HUDEP-2 (cell line): ENCODE measurements around the gene TSSK6.
A peak's percentile ranks its signal among the peaks of the same experiment; 100 is the strongest.

ENCODE experiments used
- DNase-seq, 76 experiments: peaks; one replicate each; lab custom pipeline; 2025; ENCODE audit not compliant: unreplicated experiment in 76 of 76; lab: John Stamatoyannopoulos, UW

Gene TSSK6

GRCh38 chr19:19531951-19532805 is 16.8 kb upstream of the TSSK6 start:
- DNase-seq, result peak in 64 of 76 experiments; percentile 8 to 84 (median 67)

GRCh38 chr19:19530889-19531288 is 15.5 kb upstream of the TSSK6 start:
- DNase-seq, result no peak

- no peak for DNase-seq
Measured at GRCh38 chr19:19530423-19530804, 15.1 kb upstream of the TSSK6 start.

- no peak for DNase-seq
Measured at GRCh38 chr19:19529783-19530422, 14.6 kb upstream of the TSSK6 start.

- DNase-seq, result no peak
Measured at GRCh38 chr19:19528721-19529490, 13.6 kb upstream of the TSSK6 start, which contains the start of gene YJEFN3. Gene YJEFN3, plus strand, starts transcription at chr19:19528911. Its CDS starts 22 bp downstream, at chr19:19528933.

- DNase-seq, result no peak
Measured at GRCh38 chr19:19527674-19528625, 12.6 kb upstream of the TSSK6 start.

GRCh38 chr19:19527371-19527656 is 12.0 kb upstream of the TSSK6 start:
- DNase-seq, result no peak

- no peak for DNase-seq
Measured at GRCh38 chr19:19526581-19527370, 11.4 kb upstream of the TSSK6 start.

GRCh38 chr19:19525611-19526380 is 10.4 kb upstream of the TSSK6 start:
- no peak for DNase-seq

GRCh38 chr19:19524053-19524452 is 8.7 kb upstream of the TSSK6 start:
- DNase-seq, result no peak

- DNase-seq, result no peak
Measured at GRCh38 chr19:19523177-19523576, 7.8 kb upstream of the TSSK6 start.

- DNase-seq, result no peak
Measured at GRCh38 chr19:19520989-19521388, 5.6 kb upstream of the TSSK6 start.

- no peak for DNase-seq
Measured at GRCh38 chr19:19517235-19517619, 1.9 kb upstream of the TSSK6 start.

GRCh38 chr19:19515642-19516519 is 533 bp upstream of the TSSK6 start, which contains the start of gene NDUFA13:
Gene NDUFA13, plus strand, starts transcription at chr19:19516225. Its CDS starts 14 bp downstream, at chr19:19516239.
- DNase-seq, result peak in 75 of 76 experiments; percentile 54 to 98 (median 91)

- no peak for DNase-seq
Measured at GRCh38 chr19:19514215-19514657, 1.1 kb downstream of the TSSK6 start.

- no peak for DNase-seq
Measured at GRCh38 chr19:19513682-19514081, 1.7 kb downstream of the TSSK6 start.

- no peak for DNase-seq
Measured at GRCh38 chr19:19510432-19510831, 4.9 kb downstream of the TSSK6 start.

GRCh38 chr19:19508217-19508616 is 7.1 kb downstream of the TSSK6 start:
- DNase-seq, result no peak
